OCI-LY7 (cell line): ENCODE results near the gene RNF114.

Experiments
- EZH2phosphoT487 ChIP-seq: fragments of 200-600 bp; sonication (generic); IDR thresholded peaks from 2 replicates; pipeline ENCODE4 v1.6.1; 2018; ENCODE audit warnings: low read depth, borderline replicate concordance, mild to moderate bottlenecking, mixed run types, antibody characterized with exemption, low read length, moderate library complexity, mixed read lengths
- TF ChIP-seq, protein P1 (sequence below): fragments of 200-600 bp; sonication (generic); conservative IDR thresholded peaks from 2 replicates; pipeline ENCODE4 v1.5.1; 2014; ENCODE audit warnings: mild to moderate bottlenecking, antibody characterized with exemption, low read length, moderate library complexity, mixed read lengths

DNA sequence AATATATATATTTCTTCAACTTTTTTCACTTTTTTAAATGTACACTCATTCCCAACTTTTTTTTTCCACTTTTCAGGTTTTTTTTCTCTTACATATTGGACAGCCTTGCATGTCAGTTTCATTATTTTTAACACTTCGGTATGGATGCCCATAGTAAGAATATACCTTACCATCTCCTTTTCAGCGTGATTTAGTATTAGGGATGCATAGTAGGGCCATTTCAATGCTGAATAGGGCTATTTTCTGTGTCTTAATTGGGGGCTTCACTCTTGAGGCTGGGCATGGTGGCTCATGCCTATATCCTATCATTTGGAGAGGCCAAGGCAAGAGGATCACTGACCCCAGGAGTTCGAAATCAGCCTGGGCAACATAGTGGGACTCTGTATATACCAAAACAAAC, 6.7 kb downstream of the RNF114 start:
- TF ChIP-seq, protein P1, sequence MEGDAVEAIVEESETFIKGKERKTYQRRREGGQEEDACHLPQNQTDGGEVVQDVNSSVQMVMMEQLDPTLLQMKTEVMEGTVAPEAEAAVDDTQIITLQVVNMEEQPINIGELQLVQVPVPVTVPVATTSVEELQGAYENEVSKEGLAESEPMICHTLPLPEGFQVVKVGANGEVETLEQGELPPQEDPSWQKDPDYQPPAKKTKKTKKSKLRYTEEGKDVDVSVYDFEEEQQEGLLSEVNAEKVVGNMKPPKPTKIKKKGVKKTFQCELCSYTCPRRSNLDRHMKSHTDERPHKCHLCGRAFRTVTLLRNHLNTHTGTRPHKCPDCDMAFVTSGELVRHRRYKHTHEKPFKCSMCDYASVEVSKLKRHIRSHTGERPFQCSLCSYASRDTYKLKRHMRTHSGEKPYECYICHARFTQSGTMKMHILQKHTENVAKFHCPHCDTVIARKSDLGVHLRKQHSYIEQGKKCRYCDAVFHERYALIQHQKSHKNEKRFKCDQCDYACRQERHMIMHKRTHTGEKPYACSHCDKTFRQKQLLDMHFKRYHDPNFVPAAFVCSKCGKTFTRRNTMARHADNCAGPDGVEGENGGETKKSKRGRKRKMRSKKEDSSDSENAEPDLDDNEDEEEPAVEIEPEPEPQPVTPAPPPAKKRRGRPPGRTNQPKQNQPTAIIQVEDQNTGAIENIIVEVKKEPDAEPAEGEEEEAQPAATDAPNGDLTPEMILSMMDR: no peak
- no peak for TF ChIP-seq EZH2phosphoT487
